A549 (cell line): ENCODE data around the gene CUX1.

Experiments
- BHLHE40 ChIP-seq: IDR thresholded peaks from 2 replicates; pipeline ENCODE4 v1.6.1; 2012; ENCODE audit warnings: low read depth, low read length, inconsistent platforms
- CHD2 ChIP-seq: fragments of 150-350 bp; IDR thresholded peaks from 2 replicates; pipeline ENCODE4 v1.6.1; 2014; ENCODE audit warnings: low read length; ENCODE audit not compliant: partially characterized antibody
- CTCF ChIP-seq: fragments of >200 bp; sonication (Bioruptor Twin); formaldehyde crosslinking; IDR thresholded peaks from 3 replicates; pipeline ENCODE4 v1.5.1; 2016
- EHF ChIP-seq: fragments of 250-450 bp; sonication (Bioruptor Pico); IDR thresholded peaks from 2 replicates; pipeline ENCODE4 v1.5.0; 2020; ENCODE audit warnings: mild to moderate bottlenecking
- GATA3 ChIP-seq: IDR thresholded peaks from 2 replicates; pipeline ENCODE4 v1.6.1; 2012; ENCODE audit warnings: borderline replicate concordance
- POLR2A ChIP-seq: IDR thresholded peaks from 2 replicates; pipeline ENCODE4 v1.6.1; 2012; ENCODE audit warnings: mild to moderate bottlenecking, low read length
- RAD21 ChIP-seq, 2 experiments: fragments of >200 bp in 1 of 2; sonication (Bioruptor Twin) in 1 of 2; formaldehyde crosslinking in 1 of 2; IDR thresholded peaks in 1 of 2; conservative IDR thresholded peaks in 1 of 2; 2 replicates in 1 of 2; 3 replicates in 1 of 2; pipeline ENCODE4 v1.6.1; 2012 to 2018; ENCODE audit warnings: inconsistent platforms in 1 of 2
- RFX5 ChIP-seq: fragments of 450-650 bp; IDR thresholded peaks from 2 replicates; pipeline ENCODE4 v1.7.1; 2014; ENCODE audit warnings: antibody characterized with exemption, mild to moderate bottlenecking, moderate library complexity
- USF2 ChIP-seq: fragments of 450-650 bp; IDR thresholded peaks from 2 replicates; pipeline ENCODE4 v1.6.1; 2014; ENCODE audit warnings: antibody characterized with exemption
- ZFP36 ChIP-seq: fragments of 450-650 bp; IDR thresholded peaks from 2 replicates; pipeline ENCODE4 v1.6.1; 2014; ENCODE audit warnings: borderline replicate concordance; ENCODE audit not compliant: partially characterized antibody
- ZNF302 ChIP-seq: fragments of 250-450 bp; sonication (Bioruptor Pico); IDR thresholded peaks from 2 replicates; pipeline ENCODE4 v1.9.0; 2021; ENCODE audit warnings: inconsistent platforms, mild to moderate bottlenecking, moderate library complexity

GRCh38 chr7:101926265-101926664, 108.8 kb downstream of the CUX1 start:
- no peak for TF ChIP-seq RFX5
- no peak for TF ChIP-seq POLR2A
- no peak for TF ChIP-seq GATA3
- TF ChIP-seq RAD21 (conservative IDR thresholded peaks at IDR 0.05 in 1 of 2, IDR thresholded peaks at IDR 0.05 in 1 of 2), result no peak
- no peak for TF ChIP-seq CTCF
- TF ChIP-seq BHLHE40, result no peak
- TF ChIP-seq EHF, result no peak
- TF ChIP-seq USF2, result no peak
- no peak for TF ChIP-seq ZFP36
- TF ChIP-seq ZNF302 (CRISPR knock-in tag), result no peak
- TF ChIP-seq CHD2, result no peak
